ENCODE results near the gene ODF2.

DNA sequence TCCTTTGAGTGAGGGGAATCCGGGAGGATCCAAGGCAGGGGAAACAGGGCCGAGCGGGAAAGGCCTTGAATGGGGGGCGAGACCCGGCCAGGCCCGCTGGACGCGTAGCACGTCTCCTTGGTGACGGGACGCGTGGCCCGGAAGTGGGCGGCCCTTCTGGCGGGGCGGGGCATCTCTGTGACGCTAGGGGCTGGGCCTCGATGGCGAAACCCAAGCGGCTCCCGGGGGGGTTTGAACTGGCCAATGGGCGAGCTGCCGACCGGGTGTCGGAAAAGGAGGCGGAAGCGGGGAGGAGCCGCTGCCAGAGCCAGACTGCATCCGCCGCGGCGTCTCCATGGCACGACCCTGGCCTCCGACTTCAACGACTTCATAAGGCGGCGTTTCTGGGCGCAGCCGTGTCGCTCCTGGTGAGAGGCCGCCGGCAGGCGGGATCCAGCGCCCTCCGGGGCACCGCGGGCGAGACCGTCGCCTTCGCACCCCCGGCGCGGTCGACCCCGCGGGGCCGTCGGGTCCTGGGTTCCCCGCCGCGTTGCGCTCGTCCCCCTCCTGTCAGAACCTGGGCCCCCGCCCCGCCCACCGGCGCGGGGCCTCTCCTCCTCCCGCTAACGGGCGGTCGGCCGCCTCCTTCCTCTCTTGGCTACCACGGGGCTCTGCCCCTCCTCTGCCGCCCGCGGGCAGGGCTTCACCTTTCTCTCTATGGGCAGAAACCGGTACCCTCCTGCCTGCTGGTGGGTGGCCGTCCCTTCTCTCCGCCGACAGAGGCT is at the start of gene ODF2:
- no peak for TF ChIP-seq EZH2 (IDR thresholded peaks at IDR 0.05; ENCODE audit: low read length, unreplicated experiment)
- TF ChIP-seq, protein P1, sequence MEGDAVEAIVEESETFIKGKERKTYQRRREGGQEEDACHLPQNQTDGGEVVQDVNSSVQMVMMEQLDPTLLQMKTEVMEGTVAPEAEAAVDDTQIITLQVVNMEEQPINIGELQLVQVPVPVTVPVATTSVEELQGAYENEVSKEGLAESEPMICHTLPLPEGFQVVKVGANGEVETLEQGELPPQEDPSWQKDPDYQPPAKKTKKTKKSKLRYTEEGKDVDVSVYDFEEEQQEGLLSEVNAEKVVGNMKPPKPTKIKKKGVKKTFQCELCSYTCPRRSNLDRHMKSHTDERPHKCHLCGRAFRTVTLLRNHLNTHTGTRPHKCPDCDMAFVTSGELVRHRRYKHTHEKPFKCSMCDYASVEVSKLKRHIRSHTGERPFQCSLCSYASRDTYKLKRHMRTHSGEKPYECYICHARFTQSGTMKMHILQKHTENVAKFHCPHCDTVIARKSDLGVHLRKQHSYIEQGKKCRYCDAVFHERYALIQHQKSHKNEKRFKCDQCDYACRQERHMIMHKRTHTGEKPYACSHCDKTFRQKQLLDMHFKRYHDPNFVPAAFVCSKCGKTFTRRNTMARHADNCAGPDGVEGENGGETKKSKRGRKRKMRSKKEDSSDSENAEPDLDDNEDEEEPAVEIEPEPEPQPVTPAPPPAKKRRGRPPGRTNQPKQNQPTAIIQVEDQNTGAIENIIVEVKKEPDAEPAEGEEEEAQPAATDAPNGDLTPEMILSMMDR (conservative IDR thresholded peaks at IDR 0.05; ENCODE audit: low read depth, low read length): no peak

Data from PC-3 (cell line).